ENCODE data around the gene SLC2A9.

Gene SLC2A9

GRCh38 chr4:9812501-9813340 is 208.6 kb downstream of the SLC2A9 start:
- TF ChIP-seq OSR1 (CRISPR knock-in tag; IDR thresholded peaks at IDR 0.05) (no peak), ZNF565 (CRISPR knock-in tag; conservative IDR thresholded peaks at IDR 0.05; ENCODE audit: low read depth) (no peak), RARB (CRISPR knock-in tag; IDR thresholded peaks at IDR 0.05) (no peak), SNAI2 (CRISPR knock-in tag; IDR thresholded peaks at IDR 0.05) (no peak), TSHZ2 (CRISPR knock-in tag; IDR thresholded peaks at IDR 0.05) (no peak), POU6F1 (CRISPR knock-in tag; IDR thresholded peaks at IDR 0.05; ENCODE audit: borderline replicate concordance, low read depth) (no peak), ZC3H10 (CRISPR knock-in tag; IDR thresholded peaks at IDR 0.05) (no peak)
- no peak for ATAC-seq

- no peak for ATAC-seq
- TF ChIP-seq POU6F1 (CRISPR knock-in tag; IDR thresholded peaks at IDR 0.05; ENCODE audit: borderline replicate concordance, low read depth) (no peak), ZNF70 (CRISPR knock-in tag; IDR thresholded peaks at IDR 0.05) (no peak), ZFP3 (CRISPR knock-in tag; IDR thresholded peaks at IDR 0.05) (no peak), ZC3H10 (CRISPR knock-in tag; IDR thresholded peaks at IDR 0.05) (no peak), RARB (CRISPR knock-in tag; IDR thresholded peaks at IDR 0.05) (no peak), PATZ1 (CRISPR knock-in tag; IDR thresholded peaks at IDR 0.05; ENCODE audit: borderline replicate concordance) (no peak), TSHZ2 (CRISPR knock-in tag; IDR thresholded peaks at IDR 0.05) (no peak), CREB5 (CRISPR knock-in tag; IDR thresholded peaks at IDR 0.05; ENCODE audit: low read depth) (no peak), GLIS3 (CRISPR knock-in tag; IDR thresholded peaks at IDR 0.05) (no peak), TCF4 (CRISPR knock-in tag; IDR thresholded peaks at IDR 0.05; ENCODE audit: borderline replicate concordance) (no peak), CSRNP3 (CRISPR knock-in tag; IDR thresholded peaks at IDR 0.05) (no peak), PPARA (CRISPR knock-in tag; IDR thresholded peaks at IDR 0.05; ENCODE audit: borderline replicate concordance) (no peak), OSR1 (CRISPR knock-in tag; IDR thresholded peaks at IDR 0.05) (no peak)
Observed at GRCh38 chr4:9811806-9812205, 209.5 kb downstream of the SLC2A9 start.
